HepG2 (cell line): Measurements from ENCODE around the gene NEMP2. TPM values are rescaled to one million over a fixed set of nuclear protein-coding genes. Genes with fewer than 3 reads are reported as not detected.

ENCODE experiments used
- BORCS8-MEF2B ChIP-seq: sonication (generic); formaldehyde crosslinking; IDR thresholded peaks from 2 replicates; pipeline ENCODE4 v1.8.0; 2022; ENCODE audit warnings: mild to moderate bottlenecking, missing genetic modification reagents
- HNF1B ChIP-seq: sonication (generic); formaldehyde crosslinking; IDR thresholded peaks from 2 replicates; pipeline ENCODE4 v1.5.1; 2020; ENCODE audit warnings: mild to moderate bottlenecking, moderate library complexity, missing genetic modification reagents
- ISL2 ChIP-seq: sonication (generic); formaldehyde crosslinking; IDR thresholded peaks from 2 replicates; pipeline ENCODE4 v1.5.0; 2020; ENCODE audit warnings: missing genetic modification reagents
- JDP2 ChIP-seq: sonication (generic); formaldehyde crosslinking; IDR thresholded peaks from 2 replicates; pipeline ENCODE4 v1.8.1; 2022; ENCODE audit warnings: missing genetic modification reagents, borderline replicate concordance
- KDM1A ChIP-seq: IDR thresholded peaks from 2 replicates; pipeline ENCODE4 v1.6.1; 2016; ENCODE audit warnings: missing compliant biosample characterization
- ZBTB40 ChIP-seq, 2 experiments: fragments of 450-650 bp in 1 of 2; sonication (generic) in 1 of 2; formaldehyde crosslinking in 1 of 2; IDR thresholded peaks; 2 replicates each; pipeline versions ENCODE4 v1.6.1 to v1.8.0; 2016 to 2022; ENCODE audit warnings: antibody characterized with exemption in 1 of 2, mild to moderate bottlenecking in 1 of 2, missing genetic modification reagents in 1 of 2
- ZKSCAN1 ChIP-seq: fragments of 150-350 bp; IDR thresholded peaks from 2 replicates; pipeline ENCODE4 v1.6.1; 2014; ENCODE audit warnings: low read length
- ZNF143 ChIP-seq: sonication (generic); formaldehyde crosslinking; IDR thresholded peaks from 2 replicates; pipeline ENCODE4 v1.4.0; 2020; ENCODE audit warnings: missing genetic modification reagents
- ZNF260 ChIP-seq: sonication (generic); formaldehyde crosslinking; IDR thresholded peaks from 2 replicates; pipeline ENCODE4 v1.4.0; 2020; ENCODE audit warnings: missing genetic modification reagents, low read depth, mild to moderate bottlenecking, borderline replicate concordance
- ZNF431 ChIP-seq: sonication (generic); formaldehyde crosslinking; IDR thresholded peaks from 2 replicates; pipeline ENCODE4 v1.9.0; 2022; ENCODE audit warnings: missing genetic modification reagents, low read depth, mild to moderate bottlenecking, borderline replicate concordance
- ZNF816 ChIP-seq: sonication (generic); formaldehyde crosslinking; IDR thresholded peaks from 2 replicates; pipeline ENCODE4 v1.8.0; 2022; ENCODE audit warnings: missing genetic modification reagents, mild to moderate bottlenecking, borderline replicate concordance
- ZSCAN20 ChIP-seq: sonication (generic); formaldehyde crosslinking; IDR thresholded peaks from 2 replicates; pipeline ENCODE4 v1.4.0; 2020; ENCODE audit warnings: missing genetic modification reagents, mild to moderate bottlenecking, borderline replicate concordance
- polyA plus RNA-seq, 8 experiments: library from polyadenylated mRNA; depleted of rRNA in 3 of 8; stranded (reverse) in 7 of 8; unstranded in 1 of 8; fragments of >200 nt; fragmentation: Illumina TruSeq in 4 of 8; extraction: Trizol in 4 of 8; gene quantifications; 2 replicates each; pipeline versions ENCODE4 v1.2.1 to v1.2.3, GENCODE V29; 2011 to 2016; ENCODE audit warnings: low read depth in 4 of 8, missing spikeins in 1 of 8, mixed read lengths in 1 of 8; ENCODE audit not compliant: insufficient read depth in 1 of 8
- total RNA-seq, 5 experiments: library from RNA; depleted of rRNA; stranded (reverse); fragments of >200 nt; fragmentation: Illumina TruSeq; extraction: Trizol; gene quantifications; 2 replicates each; pipeline ENCODE4 v1.2.3, GENCODE V29; 2016; ENCODE audit warnings: low read depth in 1 of 5
- TF ChIP-seq, protein P1 (sequence below): sonication (generic); formaldehyde crosslinking; IDR thresholded peaks from 2 replicates; pipeline ENCODE4 v1.9.0; 2021; ENCODE audit warnings: missing genetic modification reagents, borderline replicate concordance

NEMP2 gene
- total and polyA plus RNA-seq, 2 of the 13 experiments (the other 11 are each of a cell fraction or from before 2014, with no cell fraction given) = 2.4 to 9.8 TPM

DNA sequence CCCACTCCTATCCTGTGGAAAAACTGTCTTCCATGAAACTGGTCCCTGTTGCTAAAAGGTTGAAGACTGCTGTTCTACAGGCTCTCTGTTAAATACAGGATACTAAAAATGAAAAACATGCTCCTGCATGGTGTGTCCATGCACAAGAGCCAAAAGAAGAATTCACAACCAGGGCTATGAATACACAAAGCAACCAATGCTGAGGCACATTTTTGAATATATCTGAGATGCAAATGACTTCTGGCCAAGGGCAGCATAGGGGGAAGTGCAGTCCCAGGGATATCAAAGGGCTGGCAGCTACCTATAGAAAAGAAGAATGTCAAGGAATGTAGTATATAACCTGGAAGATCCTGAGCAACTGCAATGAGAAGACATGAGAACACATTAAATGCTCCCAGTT is 6.6 kb downstream of the NEMP2 start (continued):
- TF ChIP-seq, protein P1, sequence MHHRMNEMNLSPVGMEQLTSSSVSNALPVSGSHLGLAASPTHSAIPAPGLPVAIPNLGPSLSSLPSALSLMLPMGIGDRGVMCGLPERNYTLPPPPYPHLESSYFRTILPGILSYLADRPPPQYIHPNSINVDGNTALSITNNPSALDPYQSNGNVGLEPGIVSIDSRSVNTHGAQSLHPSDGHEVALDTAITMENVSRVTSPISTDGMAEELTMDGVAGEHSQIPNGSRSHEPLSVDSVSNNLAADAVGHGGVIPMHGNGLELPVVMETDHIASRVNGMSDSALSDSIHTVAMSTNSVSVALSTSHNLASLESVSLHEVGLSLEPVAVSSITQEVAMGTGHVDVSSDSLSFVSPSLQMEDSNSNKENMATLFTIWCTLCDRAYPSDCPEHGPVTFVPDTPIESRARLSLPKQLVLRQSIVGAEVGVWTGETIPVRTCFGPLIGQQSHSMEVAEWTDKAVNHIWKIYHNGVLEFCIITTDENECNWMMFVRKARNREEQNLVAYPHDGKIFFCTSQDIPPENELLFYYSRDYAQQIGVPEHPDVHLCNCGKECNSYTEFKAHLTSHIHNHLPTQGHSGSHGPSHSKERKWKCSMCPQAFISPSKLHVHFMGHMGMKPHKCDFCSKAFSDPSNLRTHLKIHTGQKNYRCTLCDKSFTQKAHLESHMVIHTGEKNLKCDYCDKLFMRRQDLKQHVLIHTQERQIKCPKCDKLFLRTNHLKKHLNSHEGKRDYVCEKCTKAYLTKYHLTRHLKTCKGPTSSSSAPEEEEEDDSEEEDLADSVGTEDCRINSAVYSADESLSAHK (CRISPR knock-in tag) = no peak
- no peak for TF ChIP-seq BORCS8-MEF2B (CRISPR knock-in tag)
- no peak for TF ChIP-seq ISL2 (CRISPR knock-in tag)
- TF ChIP-seq ZNF431 = no peak
- TF ChIP-seq KDM1A (CRISPR knock-in tag) = no peak
- no peak for TF ChIP-seq ZNF260
- TF ChIP-seq ZSCAN20 (CRISPR knock-in tag) = no peak
- no peak for TF ChIP-seq JDP2 (CRISPR knock-in tag)
- TF ChIP-seq ZBTB40 (IDR thresholded peaks at IDR 0.05) = no peak
- TF ChIP-seq ZBTB40 (CRISPR knock-in tag; IDR thresholded peaks at IDR 0.05) = no peak
- TF ChIP-seq ZNF143 (CRISPR knock-in tag) = no peak
- TF ChIP-seq ZNF816 (CRISPR knock-in tag) = no peak
- TF ChIP-seq ZKSCAN1 = no peak
- TF ChIP-seq HNF1B = no peak
